ENCODE measurements around the gene NUTM2E.
"Not testable (repeated sequence)": the region's sequence is repeated elsewhere in the genome, so short reads cannot be mapped to it uniquely, and the experiment has no call there.

The NUTM2E gene

DNA sequence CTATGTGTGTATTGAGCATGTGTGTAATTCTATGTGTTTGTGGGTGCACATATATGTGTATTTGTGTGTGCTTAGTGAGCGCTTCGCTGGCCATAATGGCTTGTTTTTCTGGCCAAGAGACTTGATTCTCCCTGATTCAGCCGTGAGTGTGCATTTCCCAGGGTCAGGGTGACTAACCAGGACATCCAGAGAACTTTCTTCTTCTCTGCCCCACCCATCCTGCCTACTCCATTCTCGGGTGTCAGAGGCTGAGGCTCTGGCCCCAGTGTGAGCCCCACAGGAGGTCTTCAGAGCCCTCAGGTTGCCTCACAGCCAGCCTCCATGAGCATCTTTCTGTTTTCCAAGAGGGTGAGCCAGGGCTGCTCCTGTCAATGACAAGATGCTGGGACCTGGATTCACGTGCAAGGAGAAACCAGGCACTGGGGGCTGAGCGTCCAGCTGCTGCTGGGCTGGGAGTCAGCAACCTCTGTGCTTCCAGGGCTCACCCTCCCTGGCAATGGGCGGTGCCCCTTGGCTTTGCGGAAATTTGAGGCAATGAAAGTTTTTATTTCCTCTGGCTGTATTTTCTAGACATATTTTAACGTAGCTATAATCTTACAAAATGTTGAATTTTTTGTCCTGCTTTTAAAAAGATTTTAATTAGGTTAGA lies 40.5 kb downstream of the NUTM2E start:
- not testable (repeated sequence) for DNase-seq

DNA sequence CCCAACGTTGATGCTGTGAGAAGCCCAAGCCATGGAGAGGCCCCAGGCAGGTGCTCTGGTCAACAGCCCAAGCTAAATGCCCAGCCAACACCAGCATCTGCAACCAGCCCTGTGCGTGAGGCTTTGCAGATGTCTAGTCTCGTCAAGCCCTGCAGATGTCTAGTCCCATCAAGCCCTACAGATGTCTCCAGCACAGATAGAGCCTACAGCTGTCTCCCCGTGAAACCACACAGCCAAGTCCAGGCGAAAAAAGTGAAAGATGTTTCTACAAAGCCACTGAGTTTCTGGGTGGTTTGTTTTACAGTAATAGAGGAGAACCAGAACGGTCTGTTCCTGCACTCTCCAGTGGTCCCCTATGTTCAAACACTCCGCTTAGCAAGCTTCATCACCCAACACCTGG lies 41.5 kb downstream of the NUTM2E start:
- not testable (repeated sequence) for DNase-seq

DNA sequence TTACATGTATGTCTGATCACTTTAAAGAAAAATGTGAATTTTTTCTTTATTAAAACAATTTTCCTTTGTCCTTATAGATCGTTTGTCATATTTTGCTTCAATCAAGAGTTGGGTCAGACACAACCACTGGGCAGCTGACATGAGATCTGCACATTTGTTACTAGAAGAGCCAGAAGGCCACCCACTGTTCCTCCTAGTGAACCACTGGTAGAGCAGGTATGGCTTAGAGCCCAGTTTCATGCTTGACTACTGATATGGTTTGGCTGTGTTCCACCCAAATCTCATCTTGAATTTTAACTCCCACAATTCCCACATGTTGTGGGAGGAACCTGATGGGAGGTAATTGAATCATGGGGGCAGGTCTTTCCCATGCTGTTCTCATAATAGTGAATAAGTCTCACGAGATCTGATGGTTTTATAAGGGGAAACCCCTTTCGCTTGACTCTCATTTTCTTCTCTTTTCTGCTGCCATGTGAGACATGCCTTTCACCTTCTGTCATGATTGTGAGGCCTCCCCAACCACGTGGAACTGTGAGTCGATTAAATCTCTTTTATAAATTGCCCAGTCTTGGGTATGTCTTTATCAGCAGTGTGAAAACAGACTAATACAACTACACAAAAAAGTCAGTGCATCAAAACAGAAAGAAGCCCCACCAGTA lies 43.0 kb downstream of the NUTM2E start:
- not testable (repeated sequence) for DNase-seq

DNA sequence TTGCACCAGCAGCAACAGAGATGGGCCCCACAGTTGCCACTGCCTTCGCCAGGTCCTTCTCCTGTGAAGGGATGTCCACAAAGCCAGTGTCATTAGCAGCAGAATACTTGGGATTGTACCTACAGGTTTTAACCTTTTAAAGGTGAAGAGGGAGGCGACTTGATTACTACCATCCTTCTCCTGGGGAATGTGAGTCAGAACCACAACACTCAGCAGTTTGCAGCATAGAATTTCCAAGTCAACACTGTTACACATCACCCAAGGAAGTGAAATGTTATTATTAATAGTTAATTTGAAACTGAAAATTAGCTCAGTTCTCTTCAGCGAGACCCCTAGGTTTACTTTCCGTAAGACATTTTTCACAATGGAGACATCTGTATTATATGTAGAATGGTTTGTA lies 45.2 kb downstream of the NUTM2E start:
- not testable (repeated sequence) for DNase-seq
